GM18858 (cell line): ENCODE measurements around the gene STIM1.
"Not testable (repeated sequence)": the region's sequence is repeated elsewhere in the genome, so short reads cannot be mapped to it uniquely, and the experiment has no call there.

Experiments
- ATAC-seq: cut with Tn5 transposase; IDR thresholded peaks from one replicate; pipeline ENCODE4 v1.9.1; 2021; ENCODE audit not compliant: unreplicated experiment

STIM1 gene

DNA sequence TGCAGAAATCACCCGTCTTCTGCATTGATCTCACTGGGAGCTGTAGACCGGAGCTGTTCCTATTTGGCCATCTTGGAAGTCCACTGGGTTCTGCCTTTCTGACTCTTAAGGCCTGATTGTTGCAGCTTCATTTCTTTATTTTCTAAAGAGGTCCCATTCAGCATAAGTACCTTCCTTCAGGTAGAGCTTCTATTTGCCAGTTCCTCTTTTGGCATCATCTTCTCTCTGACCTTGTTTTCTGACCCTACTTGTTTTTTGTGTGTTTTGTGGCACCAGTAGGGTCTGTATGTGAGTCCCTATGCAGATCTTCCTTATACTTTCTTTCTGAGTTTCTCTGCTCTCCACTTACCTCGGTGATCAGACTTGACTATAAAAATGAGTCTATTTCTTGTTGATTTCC, 161.7 kb downstream of the STIM1 start:
- no peak for ATAC-seq

DNA sequence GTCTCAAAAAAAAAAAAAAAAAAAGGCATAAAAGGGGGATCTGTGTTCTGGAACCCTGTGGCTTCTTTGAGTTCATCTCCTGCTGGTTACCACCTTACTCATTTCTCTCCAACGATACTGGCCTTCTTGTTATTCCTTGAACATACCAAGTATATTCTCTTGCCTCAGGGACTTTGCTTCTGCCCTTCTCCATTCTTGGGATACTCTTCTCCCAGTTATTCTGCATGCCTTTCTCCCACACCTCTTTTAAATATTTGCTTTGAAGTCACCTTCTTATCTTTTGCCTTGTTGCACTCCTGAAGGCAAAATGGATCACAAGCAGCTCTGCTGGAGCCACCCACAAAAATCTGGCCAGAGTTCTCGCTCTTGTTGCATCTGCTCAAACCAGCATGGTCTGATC, 163.2 kb downstream of the STIM1 start:
- no peak for ATAC-seq

DNA sequence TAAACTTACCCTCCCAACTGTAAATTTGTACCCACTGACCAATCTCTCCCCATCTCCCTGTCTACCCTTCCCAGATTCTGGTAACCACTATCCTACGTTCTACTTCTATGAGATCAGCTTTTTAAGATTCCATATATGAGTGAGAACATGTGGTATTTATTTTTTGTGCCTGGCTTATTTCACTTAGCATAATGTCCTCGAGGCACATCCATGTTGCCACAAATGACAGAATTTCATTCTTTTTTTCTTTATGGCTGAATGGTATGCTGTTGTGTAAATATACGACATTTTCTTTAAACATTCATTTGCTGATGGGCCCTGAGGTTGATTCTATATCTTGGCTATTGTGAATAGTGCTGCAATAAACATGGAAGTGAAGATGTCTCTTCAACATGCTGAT, 164.4 kb downstream of the STIM1 start:
- no peak for ATAC-seq

DNA sequence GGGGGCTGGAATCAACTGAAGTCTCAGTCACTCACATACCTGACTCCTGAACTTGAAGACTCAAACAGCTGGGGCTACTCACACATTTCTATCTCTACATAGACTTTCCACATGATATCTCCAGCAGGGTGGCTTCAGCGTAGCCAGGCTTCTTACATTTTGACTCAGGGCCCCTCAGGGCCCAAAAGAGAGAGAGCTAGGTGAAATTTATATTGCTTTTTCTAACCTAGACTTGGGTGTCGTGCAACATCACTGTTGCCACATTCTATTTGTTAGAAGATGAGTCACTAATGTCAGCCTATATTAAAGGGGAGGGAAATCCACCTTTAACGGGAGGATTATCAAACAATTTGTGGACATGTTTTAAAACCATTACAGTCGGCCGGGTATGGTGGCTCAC, 167.2 kb downstream of the STIM1 start:
- no peak for ATAC-seq

DNA sequence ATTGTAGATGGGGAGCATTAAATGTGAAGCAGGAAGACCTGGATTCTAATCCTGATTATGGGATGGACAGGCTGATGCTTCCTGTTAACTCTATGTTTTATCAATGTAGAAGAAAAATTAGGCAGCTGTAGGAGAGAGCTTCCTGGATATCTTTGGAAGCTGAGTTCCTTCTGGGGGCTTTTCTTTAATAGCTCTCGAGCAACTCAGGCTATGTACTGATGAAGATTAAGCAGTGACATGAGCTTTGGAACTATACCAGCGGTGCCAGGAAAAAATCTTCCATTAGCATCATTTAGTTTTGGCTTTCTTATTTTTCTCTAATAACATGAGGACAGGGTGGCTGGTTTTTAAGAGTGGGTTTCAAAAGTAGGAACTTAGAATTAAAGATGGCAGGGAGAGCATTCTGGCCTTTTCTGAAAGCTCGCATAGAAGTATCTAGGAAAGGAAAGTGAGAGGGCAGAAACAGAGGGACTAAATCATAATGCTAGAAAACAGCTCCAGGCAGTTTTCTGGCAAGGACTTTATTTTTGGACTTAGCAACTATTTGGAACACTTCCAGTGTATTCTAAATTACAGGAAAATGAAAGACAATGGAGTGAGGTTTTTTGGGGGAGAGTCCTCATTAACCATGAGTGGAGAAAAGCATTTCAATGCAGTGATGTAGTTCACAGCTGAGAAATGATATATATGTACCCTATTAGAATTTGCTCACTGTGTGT, 169.9 kb downstream of the STIM1 start:
- ATAC-seq: no peak

DNA sequence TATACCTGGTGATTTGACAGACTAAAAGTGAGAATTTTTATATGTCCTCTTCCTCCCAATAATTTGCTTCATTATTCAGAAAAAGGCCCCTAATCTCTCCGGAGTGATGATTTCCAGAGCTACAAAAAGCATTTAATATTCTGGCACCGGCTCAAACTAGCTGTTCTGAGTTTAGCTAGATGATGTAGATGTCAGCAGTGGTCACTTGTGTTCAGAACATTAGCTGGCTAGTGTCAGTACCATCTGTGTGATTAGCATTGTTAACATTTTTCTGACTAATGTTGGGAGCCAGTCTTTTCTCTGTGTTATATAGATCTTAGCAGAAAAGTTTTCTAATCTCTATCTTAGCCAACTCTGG, 170.5 kb downstream of the STIM1 start:
- ATAC-seq: no peak

DNA sequence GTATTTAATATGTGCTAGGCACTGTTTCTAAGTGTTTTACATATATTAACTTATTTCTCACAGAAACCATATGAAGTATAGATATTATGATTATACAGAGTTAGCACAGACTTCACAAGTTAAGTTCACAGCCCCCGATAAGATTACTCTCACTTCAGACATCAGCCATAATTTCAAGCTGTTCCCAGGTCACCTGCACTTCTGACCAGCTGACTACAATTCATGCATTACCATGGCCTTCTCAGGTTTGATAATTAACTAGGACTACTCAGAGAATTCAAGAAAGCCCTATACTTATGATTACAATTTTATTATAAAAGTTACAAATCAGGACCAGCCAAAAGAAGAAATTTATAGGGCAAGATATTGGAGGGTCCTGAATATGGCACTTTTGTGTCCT, 170.9 kb downstream of the STIM1 start:
- ATAC-seq: no peak

DNA sequence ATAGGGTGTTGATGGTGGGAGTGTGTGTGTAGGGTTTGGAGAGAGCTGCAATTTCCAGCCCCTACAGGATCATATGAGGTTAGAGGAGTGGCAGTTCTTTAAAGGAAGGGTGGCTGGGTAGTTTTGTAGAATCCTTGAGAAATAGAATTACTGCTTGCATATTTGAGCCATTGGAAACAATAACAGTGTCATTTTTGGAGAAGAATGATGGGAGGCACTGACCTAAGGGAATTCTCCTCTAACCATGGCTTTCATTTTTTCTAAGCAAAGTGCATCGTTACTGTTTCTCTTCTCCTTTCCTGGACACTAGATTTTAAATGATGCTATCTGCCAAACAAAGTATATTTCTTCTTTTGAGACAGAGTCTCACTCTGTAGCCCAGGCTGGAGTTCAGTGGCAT, 172.3 kb downstream of the STIM1 start:
- no peak for ATAC-seq

DNA sequence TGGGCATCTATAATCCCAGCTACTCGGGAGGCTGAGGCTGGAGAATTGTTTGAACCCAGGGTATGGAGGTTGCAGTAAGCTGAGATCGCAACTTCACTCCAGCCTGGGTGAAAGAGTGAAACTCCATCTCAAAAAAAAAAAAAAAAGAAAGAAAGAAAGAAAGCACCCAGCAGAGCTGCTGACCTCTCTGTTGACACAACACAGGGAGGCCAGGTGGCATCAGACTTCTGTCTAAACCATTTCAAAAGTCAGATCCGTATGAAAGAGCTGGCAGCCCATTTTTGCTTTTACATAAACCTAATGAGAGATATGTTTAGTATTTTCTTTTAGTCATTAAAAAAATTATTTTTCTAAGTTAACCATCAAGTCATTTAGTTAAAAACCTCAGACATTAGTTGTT, 174.7 kb downstream of the STIM1 start:
- ATAC-seq: no peak

DNA sequence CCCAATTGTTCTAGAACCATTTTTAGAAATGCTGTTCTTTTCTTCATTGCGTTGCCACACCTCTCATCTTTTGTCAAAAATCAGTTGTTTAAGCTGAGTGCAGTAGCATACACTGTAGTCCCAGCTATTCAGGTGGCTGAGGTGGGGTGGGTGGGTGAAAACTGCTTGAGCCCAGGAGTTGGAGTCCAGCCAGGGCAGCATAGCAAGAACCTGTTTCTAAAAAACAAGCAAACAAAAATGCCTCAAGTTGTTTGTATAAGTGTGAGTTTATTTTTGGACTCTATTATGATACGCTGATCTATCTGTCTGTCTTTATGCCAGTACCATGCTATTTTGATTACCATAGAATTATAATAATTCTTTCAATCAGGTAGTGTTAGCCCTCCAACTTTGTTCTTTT, 176.6 kb downstream of the STIM1 start:
- ATAC-seq: no peak

DNA sequence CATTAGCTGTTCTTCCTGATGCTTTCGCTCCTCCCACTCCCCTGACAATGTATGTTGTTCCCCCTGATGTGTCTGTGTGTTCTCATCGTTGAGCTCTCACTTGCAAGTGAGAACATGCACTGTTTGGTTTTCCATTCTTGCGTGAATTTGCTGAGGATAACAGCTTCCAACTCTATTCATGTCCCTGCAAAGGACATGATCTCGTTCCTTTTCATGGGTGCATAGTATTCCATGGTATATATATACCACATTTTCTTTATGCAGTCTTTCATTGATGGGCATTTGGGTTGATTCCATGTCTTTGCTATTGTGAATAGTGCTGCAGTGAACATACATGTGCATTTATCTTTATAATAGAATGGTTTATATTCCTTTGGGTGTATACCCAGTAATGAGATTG, 180.5 kb downstream of the STIM1 start:
- ATAC-seq: no peak

DNA sequence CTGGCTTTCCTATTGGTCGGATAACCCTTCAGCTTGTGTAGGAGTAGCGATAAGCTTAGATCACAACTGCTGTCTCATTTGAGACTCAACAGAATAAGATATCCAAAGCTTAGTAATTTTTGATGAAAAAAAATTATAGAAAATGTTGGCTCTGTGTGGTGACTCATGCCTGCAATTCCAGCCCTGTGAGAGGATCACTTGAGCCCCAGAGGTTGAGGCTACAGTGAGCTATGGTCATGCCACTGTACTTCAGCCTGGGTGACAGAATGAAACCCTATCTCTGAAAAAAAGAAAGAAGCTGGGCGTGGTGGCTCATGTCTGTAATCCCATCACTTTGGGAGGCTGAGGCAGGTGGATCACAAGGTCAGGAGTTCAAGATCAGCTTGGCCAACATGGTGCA, 183.5 kb downstream of the STIM1 start:
- no peak for ATAC-seq

DNA sequence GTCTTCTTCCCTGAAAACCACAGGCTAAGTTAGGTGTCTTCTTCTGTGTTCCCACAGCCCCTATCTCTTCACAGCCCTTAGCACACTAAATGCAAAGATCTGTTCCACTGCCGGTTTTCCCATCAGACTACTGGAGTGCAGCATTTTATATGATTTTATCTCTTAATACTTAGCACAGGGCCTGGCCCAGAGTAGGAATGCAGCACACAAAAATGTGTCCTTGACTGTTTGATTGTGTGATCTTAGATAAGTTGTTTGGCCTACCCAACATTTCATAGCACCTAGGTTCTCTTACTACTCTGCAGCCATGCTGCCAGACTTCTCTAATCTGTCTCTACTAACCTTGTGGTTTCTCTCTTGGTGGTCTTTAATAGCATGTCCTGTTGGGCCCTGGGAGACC, 185.0 kb downstream of the STIM1 start:
- no peak for ATAC-seq

DNA sequence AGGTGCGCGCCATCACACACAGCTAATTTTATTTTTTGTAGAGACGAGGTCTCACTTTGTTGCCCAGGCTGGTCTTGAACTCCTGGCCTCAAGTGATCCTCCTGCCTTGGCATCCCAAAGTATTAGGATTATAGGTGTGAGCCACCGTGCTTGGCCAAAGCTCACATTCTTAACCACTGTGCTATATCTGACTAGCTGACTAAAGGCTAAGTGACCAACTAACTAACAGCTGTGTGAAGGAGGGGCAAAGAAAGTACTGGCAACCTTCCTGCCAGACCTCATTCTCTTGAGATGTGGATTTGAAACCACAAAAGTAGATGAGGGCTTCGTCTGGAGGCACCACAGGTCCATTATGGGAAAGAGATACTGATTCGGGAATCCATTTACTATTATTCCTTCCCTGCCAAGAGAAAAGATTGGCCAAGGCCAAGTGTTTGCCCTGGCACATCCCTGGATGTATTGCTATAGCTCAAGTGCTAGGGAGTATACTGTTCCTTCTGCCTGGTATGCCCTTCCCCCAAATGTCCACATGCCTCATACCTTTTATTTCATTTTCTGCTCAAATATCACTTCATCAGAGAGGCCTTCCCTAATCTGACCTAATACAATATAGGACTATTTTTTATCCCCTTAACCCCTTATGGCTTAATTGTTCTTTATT, 186.4 kb downstream of the STIM1 start:
- no peak for ATAC-seq

DNA sequence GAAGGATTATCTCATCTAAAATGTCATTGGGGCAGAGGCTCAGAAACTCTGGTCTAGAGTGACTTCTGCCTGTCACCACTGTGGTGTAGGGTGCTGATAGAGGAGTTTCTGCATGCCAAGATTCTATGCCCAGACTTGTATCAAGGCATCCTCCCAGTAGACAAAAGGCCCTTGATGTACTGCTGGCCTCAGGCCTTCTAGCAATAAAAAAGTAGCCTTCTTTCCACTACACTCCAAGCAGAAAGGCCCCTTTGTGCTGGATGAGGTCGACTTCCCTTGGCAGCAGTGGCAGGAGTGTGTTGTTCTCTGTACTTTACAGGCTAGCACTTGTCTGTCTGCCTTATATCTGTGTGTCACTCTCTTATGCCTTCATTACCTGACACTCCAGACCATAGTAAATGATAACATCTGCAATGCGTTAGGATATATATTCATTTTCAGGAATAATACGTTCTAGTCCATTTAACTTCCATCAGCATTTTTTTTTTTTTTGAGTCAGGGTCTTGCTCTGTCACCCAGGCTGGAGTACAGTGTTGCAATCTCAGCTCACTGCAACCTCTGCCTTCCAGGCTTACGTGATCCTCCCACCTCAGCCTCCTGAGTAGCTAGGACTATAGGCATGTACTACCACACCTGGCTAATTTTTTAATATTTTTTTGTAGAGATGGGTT, 189.6 kb downstream of the STIM1 start:
- no peak for ATAC-seq

DNA sequence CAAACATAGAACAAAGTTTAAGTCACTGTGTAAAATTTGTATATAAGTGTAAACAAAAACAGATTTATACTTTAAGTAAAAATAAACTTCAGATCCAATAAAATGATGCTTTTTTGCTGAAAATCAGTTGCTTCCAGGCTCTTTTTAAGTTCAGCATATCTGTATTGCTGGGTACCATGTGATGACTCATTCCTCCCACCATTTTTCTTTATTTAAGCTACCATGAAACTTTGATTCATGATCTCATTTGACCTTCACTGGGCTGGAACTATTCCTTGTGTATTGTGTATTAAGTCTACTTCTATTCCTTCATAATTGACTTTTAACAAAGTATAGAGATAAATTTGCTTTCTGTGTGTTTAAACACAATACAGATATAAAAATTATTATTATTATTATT, 192.9 kb downstream of the STIM1 start:
- no peak for ATAC-seq

DNA sequence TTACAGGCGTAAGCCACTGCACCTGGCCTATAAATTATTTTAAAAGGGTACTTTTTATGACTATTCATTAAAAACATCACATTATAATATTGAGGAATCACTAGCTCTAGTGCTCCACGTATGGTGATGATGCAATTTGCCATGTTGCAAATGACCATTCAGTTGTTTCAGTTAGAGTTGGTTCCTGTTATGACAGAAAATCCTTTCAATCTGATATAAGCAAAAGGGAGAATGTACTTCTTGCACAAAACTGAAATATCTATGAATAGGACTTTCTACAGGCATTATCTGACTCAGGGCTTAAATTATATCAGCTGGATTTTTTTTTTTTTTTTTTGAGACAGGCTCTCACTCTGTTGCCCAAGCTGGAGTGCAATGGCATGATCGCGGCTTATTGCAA, 193.5 kb downstream of the STIM1 start:
- no peak for ATAC-seq

DNA sequence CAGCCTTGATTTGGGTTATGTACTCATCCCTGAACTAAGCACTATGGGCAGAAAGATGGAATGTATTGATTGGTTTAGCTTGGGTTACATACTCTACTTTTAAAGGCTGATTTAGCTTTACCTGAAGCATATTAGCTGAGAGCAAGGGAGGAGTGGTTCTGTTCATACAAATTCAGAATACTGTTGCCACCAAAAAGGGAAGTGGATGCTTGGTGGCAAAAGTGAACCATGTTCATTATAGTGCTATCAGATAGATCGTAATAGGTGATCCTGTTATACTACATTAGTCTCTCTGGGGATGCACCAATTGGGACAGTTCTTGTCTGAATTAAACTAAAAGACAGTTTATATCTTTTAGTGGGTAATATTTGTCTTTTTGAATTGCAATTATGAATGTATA, 194.7 kb downstream of the STIM1 start:
- ATAC-seq: no peak

DNA sequence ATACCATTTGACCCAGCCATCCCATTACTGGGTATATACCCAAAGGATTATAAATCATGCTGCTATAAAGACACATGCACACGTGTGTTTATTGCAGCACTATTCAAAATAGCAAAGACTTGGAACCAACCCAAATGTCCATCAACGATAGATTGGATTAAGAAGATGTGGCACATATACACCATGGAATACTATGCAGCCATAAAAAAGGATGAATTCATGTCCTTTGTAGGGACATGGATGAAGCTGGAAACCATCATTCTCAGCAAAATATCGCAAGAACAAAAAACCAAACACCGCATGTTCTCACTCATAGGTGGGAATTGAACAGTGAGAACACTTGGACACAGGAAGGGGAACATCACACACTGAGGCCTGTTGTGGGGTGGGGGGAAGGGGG, 197.7 kb downstream of the STIM1 start:
- ATAC-seq: not testable (repeated sequence)

DNA sequence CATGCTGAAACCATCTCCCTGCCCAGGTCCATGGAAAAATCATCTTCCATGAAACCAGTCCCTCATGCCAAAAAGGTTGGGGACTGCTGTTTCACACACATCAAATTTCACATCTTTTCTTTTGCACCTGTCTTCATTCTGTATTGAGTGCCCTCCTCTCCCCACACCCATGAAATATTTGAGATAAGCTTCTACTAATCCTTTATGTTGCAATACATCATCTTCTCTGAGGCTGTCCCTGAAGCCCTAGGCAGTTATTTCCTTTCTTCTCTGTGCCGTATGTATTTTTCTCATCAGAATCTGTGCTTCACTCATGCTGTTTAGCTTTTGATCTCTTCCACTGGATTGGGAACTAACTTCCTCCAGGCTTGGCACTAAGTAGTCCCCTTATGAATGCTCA, 199.2 kb downstream of the STIM1 start:
- ATAC-seq: no peak

DNA sequence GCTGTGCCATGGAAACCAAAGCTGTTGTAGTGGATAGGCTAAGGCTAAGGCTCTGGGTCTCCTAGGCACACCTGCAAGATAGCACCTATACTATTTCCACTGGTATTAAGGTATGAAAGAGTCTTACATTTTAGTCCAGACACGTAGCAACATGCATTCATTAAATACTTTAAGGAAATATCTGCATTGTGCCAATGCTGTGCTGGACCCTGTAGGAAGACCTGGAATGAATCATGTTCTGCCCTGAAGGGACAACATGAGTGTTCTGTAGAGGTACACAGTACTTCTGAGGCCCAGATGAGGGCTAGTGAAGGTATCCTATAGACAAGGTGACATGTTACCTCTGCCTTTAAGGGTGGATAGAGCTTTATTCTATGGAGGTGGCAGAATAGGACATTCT, 204.0 kb downstream of the STIM1 start:
- no peak for ATAC-seq

DNA sequence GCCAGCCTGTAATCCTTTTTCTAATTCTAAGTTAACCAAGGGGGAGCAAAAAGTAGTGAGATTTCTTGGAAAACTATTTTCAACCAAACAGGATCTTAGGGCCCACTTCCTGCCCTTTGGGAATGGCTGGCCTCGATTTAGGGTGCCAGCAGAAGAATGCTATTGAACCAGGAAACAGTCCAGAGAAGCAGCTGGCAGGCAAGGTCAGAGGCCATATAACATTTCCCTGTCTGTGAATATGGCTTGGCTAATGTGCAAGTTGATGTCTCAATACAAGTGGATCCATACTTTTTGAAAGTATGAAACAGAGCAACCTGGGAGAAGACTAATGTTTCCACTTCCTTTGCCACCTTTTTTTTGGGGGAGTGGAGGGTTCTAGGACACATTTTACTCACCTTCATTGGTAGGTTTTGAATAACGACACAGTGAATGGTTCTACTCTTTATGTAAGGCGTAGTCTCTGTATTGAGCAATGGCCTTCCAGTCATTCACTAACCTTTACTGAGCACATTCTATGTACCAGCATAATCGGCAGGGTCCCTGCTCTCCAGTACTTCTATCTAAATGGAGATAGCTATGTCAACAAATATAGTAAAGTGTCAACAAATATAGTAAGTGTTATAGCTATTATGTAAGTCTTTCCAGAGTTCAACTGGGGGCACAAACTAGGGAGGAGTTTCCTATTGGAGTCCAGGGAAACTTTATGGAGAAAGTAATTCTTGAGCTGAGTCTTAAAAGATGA, 204.9 kb downstream of the STIM1 start:
- no peak for ATAC-seq
